SH-SY5Y (cell line): ENCODE results near the gene FZD7.

Source experiments
- GATA2 ChIP-seq: IDR thresholded peaks from 2 replicates; pipeline ENCODE4 v1.6.1; 2011; ENCODE audit warnings: mild to moderate bottlenecking, low read depth, low read length
- GATA3 ChIP-seq: IDR thresholded peaks from 2 replicates; pipeline ENCODE4 v1.6.1; 2011; ENCODE audit warnings: low read depth, mild to moderate bottlenecking, low read length, moderate library complexity

DNA sequence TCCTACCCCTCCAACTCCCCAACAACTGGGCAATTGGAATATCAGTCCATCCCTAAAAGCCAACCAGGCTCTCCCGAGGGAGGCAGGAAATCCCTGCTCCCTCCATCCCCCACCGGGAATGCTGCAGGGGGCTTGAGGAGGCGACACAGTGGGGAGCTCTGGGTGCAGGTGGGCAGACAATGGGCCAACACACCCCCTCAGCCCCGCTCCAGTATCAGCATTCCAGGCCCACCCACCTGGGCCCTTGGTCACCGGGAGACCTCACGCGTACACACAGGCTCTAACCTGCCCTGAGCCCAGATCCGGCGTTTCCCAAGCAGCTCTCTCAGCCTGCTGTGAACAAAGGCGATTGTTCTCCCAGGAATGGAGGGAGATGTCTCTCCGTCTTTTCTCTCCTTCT is 37.6 kb upstream of the FZD7 start:
- TF ChIP-seq GATA3 (no peak), GATA2 (no peak)
